ENCODE measurements around the gene ARMC6.
"Not testable (repeated sequence)": the region's sequence is repeated elsewhere in the genome, so short reads cannot be mapped to it uniquely, and the experiment has no call there.

GRCh38 chr19:19106938-19107337 lies 73.5 kb downstream of the ARMC6 start:
- not testable (repeated sequence) for TF ChIP-seq CTCF (IDR thresholded peaks at IDR 0.05; ENCODE audit: insufficient read depth, low read depth, low read length); EZH2 (IDR thresholded peaks at IDR 0.05; ENCODE audit: insufficient read depth, low read length)

All from astrocyte (in vitro differentiated cells and primary cell).